Left kidney (tissue), 8 donors: Measurements from ENCODE around the gene RNF112. TPM values are rescaled to one million over a fixed set of nuclear protein-coding genes. Genes with fewer than 3 reads are reported as not detected.

ENCODE experiments used
- DNase-seq: peaks from one replicate; pipeline ENCODE4 v3.0.0-alpha.2; 2013
- long read RNA-seq, 8 donors: transcript quantifications; one replicate each; lab custom pipeline, GENCODE V29; 2026
- polyA plus RNA-seq: library from polyadenylated mRNA; unstranded; fragments of 120-200 nt; gene quantifications from one replicate; pipeline ENCODE4 v1.2.1, GENCODE V29; 2013; ENCODE audit not compliant: insufficient read length

The RNF112 gene
- 1.3 TPM for polyA plus RNA-seq
- long read RNA-seq, donor 1 = 0 reads
- long read RNA-seq, donor 2 = 0 reads
- long read RNA-seq, donor 3 = 0 reads
- long read RNA-seq, donor 4 = 0 reads
- long read RNA-seq, donor 5 = 0 reads
- long read RNA-seq, donor 6 = 0 reads
- long read RNA-seq, donor 7 = 0 reads
- long read RNA-seq, donor 8 = 0 reads

GRCh38 chr17:19410875-19411620, at the start of gene RNF112:
RNF112 (plus strand) TSS chr17:19411232; CDS start chr17:19411409, 177 bp downstream.
- no peak for DNase-seq

GRCh38 chr17:19361326-19361725, 49.7 kb upstream of the RNF112 start:
- no peak for DNase-seq

- no peak for DNase-seq
Observed at GRCh38 chr17:19361944-19362276, 49.1 kb upstream of the RNF112 start.

- peak; percentile 90 for DNase-seq
Observed at GRCh38 chr17:19362277-19363113, 48.5 kb upstream of the RNF112 start, which contains the start of gene B9D1. B9D1 (minus strand) TSS chr17:19362723; CDS start chr17:19362569, 154 bp downstream.

- no peak for DNase-seq
Observed at GRCh38 chr17:19363114-19363438, 48.0 kb upstream of the RNF112 start.

GRCh38 chr17:19363460-19364035, 47.5 kb upstream of the RNF112 start:
- DNase-seq = no peak

GRCh38 chr17:19364699-19365498, 46.1 kb upstream of the RNF112 start:
- DNase-seq = no peak

GRCh38 chr17:19365499-19365817, 45.6 kb upstream of the RNF112 start:
- DNase-seq = no peak

GRCh38 chr17:19365833-19366636, 45.0 kb upstream of the RNF112 start:
- DNase-seq = no peak

GRCh38 chr17:19366637-19366972, 44.4 kb upstream of the RNF112 start:
- no peak for DNase-seq

- DNase-seq = no peak
Observed at GRCh38 chr17:19368229-19368628, 42.8 kb upstream of the RNF112 start.

GRCh38 chr17:19369107-19369778, 41.8 kb upstream of the RNF112 start:
- no peak for DNase-seq

- no peak for DNase-seq
Observed at GRCh38 chr17:19369846-19370492, 41.1 kb upstream of the RNF112 start.

GRCh38 chr17:19370493-19370960, 40.5 kb upstream of the RNF112 start:
- DNase-seq = no peak

- no peak for DNase-seq
Observed at GRCh38 chr17:19371259-19372010, 39.6 kb upstream of the RNF112 start.

GRCh38 chr17:19372011-19372370, 39.0 kb upstream of the RNF112 start:
- no peak for DNase-seq

GRCh38 chr17:19372439-19372838, 38.6 kb upstream of the RNF112 start:
- DNase-seq = no peak

GRCh38 chr17:19372866-19373504, 38.0 kb upstream of the RNF112 start:
- DNase-seq = no peak

- no peak for DNase-seq
Observed at GRCh38 chr17:19374136-19374535, 36.9 kb upstream of the RNF112 start.
